ENCODE results near the gene FZR1. TPM values are rescaled to one million over a fixed set of nuclear protein-coding genes. Genes with fewer than 3 reads are reported as not detected.

FZR1 gene
- total RNA-seq, 6 donors from 2014 or later, result 19.9 to 110 (median 37.5) TPM

DNA sequence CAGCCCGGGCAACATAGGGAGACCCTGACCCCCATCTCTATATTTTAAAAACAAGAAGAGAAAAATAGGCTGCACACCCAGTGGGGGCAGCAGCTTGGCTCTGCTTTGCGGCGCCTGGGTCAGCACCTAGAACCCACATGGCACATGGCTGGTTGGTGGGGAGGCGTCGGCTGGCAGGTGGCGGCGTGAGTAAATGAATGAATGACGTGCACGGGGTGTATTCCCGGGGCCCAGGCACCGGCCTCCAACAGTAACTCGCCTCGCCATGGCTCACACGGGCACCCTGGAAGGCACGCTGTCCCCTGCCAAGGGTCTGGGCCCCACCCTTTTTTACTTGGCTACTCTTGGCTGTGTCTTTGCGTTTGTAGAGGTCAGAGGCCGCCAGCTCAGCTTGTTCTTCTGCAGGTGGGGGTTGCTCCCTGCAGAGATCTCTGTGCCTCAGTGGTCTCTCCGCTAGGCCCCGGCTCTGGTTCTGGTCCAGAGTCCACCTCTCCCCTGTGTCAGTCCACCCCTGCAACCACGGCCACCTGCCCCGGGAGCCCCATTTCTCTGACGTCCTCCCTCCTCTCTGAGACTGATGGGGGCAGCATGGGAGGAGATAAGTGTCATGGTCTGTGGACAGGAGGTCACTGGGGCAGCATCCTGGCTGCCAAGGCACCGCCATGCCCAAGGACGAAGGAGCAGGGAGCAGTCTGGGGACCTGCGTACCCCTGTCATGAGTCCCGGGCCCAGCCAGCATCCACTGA lies 5.6 kb downstream of the FZR1 start:
- no peak for ATAC-seq (ENCODE audit: low FRiP score in 2 of 2)
- H3K4me1 ChIP-seq, result peaks cover 13 to 40% (median 18%) of the 10 kb centered on the region in 4 donors

GRCh38 chr19:3512562-3513228 lies 6.6 kb downstream of the FZR1 start:
- ATAC-seq (ENCODE audit: low FRiP score in 2 of 2) (no peak), DNase-seq (peak in 1 of 2 donors; percentile 33)
- 89 to 94% methylated on average over 11 to 16 of the region's 17 CpGs for WGBS, 2 donors
- Histone ChIP-seq H3K27ac (no peak overlapping the region), H3K4me1 (peaks cover 14 to 40% (median 16%) of the 10 kb centered on the region in 4 donors), H3K36me3 (peaks cover 0 to 21% (median 8%) of the 10 kb centered on the region in 4 donors), H3K27me3 (no peaks in the 10 kb centered on the region), H3K9me3 (no peaks in the 10 kb centered on the region), H3K4me3 (no peak overlapping the region)
- TF ChIP-seq EP300 (IDR thresholded peaks at IDR 0.05) (no peak), POLR2AphosphoS5 (IDR thresholded peaks at IDR 0.05) (no peak), POLR2A (IDR thresholded peaks at IDR 0.05) (no peak), CTCF (IDR thresholded peaks at IDR 0.05) (no peak)

More for the DNA sequence above, 5.6 kb downstream of the FZR1 start:
- Histone ChIP-seq H3K36me3 (peaks cover 0 to 21% (median 8%) of the 10 kb centered on the region in 4 donors), H3K27ac (no peak overlapping the region), H3K27me3 (no peaks in the 10 kb centered on the region), H3K4me3 (no peak overlapping the region), H3K9me3 (no peaks in the 10 kb centered on the region)
- DNase-seq, result peak in 1 of 2 donors; percentile 62
- 91 to 92% methylated on average over 18 to 23 of the region's 26 CpGs for WGBS, 2 donors
- no peak for TF ChIP-seq CTCF (IDR thresholded peaks at IDR 0.05)
- no peak for TF ChIP-seq EP300 (IDR thresholded peaks at IDR 0.05)
- TF ChIP-seq POLR2AphosphoS5 (IDR thresholded peaks at IDR 0.05), result no peak
- TF ChIP-seq POLR2A (IDR thresholded peaks at IDR 0.05), result no peak

DNA sequence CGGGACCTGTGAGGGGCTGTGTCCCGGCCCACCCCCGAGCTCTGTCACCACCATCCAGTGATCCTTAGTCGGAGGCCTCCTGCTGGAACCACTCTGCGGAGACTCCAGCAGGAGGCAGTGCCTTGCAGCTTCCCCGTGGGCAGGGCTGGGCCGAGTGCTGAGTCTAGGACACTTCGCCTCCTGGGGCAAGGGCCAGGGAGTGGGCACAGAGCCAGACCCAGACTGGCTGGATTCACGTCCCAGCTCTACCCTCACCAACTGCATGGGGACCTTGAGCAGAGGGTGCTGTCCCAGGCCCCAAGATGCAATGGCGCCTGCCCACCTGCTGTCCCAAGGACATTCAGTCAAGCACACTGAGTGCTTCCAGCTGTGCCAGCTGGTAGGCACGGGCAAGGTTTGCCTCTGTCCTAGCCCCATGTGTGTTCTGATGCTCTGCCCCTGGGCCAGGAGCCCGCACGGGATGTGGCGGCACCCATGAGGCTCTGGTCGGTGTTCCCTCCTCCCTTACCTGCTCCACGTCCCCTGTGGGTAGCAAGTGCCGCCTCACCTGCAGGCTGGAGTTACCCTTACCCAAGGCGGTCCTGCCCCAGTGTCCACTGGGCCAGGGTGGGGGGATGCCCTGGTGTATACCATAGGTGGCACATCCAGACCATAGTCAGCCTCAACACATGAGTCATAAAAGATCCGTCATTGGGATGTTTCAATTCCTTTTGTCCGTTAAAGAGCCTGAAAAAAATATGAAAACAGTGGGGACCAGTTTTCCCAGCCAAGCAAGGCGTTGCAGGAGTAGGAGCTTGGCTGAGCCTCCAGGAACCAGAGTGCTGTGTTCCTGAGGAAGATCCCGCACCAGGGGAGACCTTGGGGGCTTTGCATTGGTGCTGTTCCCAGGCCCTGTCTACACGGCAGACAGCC lies 7.4 kb downstream of the FZR1 start:
- ATAC-seq (ENCODE audit: low FRiP score in 2 of 2) (peak in 1 of 2 donors; percentile 1), DNase-seq (peak in 1 of 2 donors; percentile 55)
- Histone ChIP-seq H3K4me3 (no peak overlapping the region), H3K36me3 (peaks cover 0 to 21% (median 8%) of the 10 kb centered on the region in 4 donors), H3K9me3 (no peaks in the 10 kb centered on the region), H3K27me3 (no peaks in the 10 kb centered on the region), H3K4me1 (peaks cover 9 to 32% (median 13%) of the 10 kb centered on the region in 4 donors), H3K27ac (no peak overlapping the region)
- no peak for TF ChIP-seq CTCF (IDR thresholded peaks at IDR 0.05)
- 72 to 92% methylated on average over 6 to 18 of the region's 23 CpGs for WGBS, 2 donors

DNA sequence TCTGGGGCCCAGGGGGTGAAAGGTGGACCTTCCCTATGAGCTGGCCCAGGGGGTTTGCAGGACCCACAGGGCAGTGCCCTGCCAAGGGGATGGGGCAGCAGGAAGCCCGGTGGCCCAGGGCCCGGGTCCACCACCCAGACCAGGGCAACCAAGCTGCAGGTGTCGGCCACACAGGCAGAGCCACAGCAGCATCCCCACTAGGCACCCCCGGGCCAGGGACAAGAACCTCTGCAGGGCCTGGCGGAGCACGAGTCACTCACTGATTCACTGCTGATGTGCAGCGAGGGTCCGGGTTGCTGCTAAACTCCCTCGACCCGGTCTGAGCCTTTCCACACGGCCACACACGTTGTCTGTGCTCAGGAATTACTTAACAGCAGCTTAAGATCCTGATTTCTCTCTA lies 8.8 kb downstream of the FZR1 start:
- no peak for TF ChIP-seq CTCF (IDR thresholded peaks at IDR 0.05)
- Histone ChIP-seq H3K4me1 (peaks cover 6 to 26% (median 10%) of the 10 kb centered on the region in 4 donors), H3K9me3 (no peaks in the 10 kb centered on the region), H3K27me3 (no peaks in the 10 kb centered on the region), H3K27ac (no peak overlapping the region), H3K36me3 (peaks cover 3 to 21% (median 9%) of the 10 kb centered on the region in 4 donors), H3K4me3 (no peak overlapping the region)
- ATAC-seq (ENCODE audit: low FRiP score in 2 of 2) (no peak), DNase-seq (peak in 1 of 2 donors; percentile 64)
- 83 to 90% methylated on average over 2 to 11 of the region's 12 CpGs for WGBS, 2 donors
